ENCODE measurements around the gene FAM200C. TPM values are rescaled to one million over a fixed set of nuclear protein-coding genes. Genes with fewer than 3 reads are reported as not detected.

FAM200C gene
- total and polyA plus RNA-seq, 2 experiments from 2014 or later = 3.0 to 5.3 TPM

DNA sequence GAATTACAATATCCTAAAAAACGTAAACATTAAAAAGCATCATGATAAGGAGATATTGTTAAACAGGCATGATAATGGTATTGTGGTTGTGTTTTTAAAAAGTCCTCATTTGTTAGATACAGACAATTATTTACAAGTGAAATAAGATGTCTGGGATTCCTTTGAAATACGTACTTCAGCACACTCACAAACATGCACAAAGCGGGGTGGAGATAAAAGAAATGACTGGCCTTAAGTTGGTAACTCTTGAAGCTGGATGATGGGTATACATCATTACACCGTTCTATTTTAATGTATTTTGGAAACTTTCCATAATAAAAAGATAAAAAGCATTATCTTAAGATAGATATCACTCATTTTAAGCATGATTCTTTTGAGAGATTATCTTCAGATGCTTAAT, 1.0 kb downstream of the FAM200C start:
- WGBS (ENCODE audit: low lambda C conversion rate, missing lambda C conversion rate) = 45% methylated on average over 4 of the region's 4 CpGs
- H3K9me3 ChIP-seq (ENCODE audit: low read depth) = no peaks in the 10 kb centered on the region

DNA sequence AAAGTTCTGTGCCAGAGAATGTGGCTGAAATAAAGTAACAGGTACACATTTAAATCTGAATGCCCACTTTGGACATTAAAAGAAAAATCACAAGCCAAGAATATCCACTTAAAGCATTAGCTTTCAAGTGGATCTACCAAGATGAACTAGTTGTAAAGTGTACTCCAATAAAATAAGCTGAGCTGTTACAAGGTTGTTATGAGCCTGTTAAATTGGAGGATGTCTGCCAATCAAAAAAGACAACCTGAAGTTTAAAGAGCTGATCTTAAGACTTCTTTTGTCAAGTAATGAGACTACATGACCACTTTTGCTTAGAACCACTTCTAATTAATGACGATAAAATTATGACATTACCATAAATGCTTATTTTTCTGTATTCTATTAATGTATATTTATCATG, 2.4 kb downstream of the FAM200C start:
- no peaks in the 10 kb centered on the region for H3K36me3 ChIP-seq (replicated peaks; ENCODE audit: insufficient read depth, low read depth)
- no peaks in the 10 kb centered on the region for H3K9me2 ChIP-seq (replicated peaks; ENCODE audit: insufficient read depth)
- TF ChIP-seq EZH2phosphoT487 (IDR thresholded peaks at IDR 0.05; ENCODE audit: low read depth, severe bottlenecking, unreplicated experiment) (no peak), EZH2 (IDR thresholded peaks at IDR 0.05; ENCODE audit: borderline replicate concordance) (no peak)
- TF ChIP-seq, protein P1, sequence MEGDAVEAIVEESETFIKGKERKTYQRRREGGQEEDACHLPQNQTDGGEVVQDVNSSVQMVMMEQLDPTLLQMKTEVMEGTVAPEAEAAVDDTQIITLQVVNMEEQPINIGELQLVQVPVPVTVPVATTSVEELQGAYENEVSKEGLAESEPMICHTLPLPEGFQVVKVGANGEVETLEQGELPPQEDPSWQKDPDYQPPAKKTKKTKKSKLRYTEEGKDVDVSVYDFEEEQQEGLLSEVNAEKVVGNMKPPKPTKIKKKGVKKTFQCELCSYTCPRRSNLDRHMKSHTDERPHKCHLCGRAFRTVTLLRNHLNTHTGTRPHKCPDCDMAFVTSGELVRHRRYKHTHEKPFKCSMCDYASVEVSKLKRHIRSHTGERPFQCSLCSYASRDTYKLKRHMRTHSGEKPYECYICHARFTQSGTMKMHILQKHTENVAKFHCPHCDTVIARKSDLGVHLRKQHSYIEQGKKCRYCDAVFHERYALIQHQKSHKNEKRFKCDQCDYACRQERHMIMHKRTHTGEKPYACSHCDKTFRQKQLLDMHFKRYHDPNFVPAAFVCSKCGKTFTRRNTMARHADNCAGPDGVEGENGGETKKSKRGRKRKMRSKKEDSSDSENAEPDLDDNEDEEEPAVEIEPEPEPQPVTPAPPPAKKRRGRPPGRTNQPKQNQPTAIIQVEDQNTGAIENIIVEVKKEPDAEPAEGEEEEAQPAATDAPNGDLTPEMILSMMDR (IDR thresholded peaks at IDR 0.05; ENCODE audit: poor library complexity) = no peak
- H2AFZ ChIP-seq = no peak overlapping the region
- H4K20me1 ChIP-seq (ENCODE audit: insufficient read depth, poor library complexity, severe bottlenecking) = no peaks in the 10 kb centered on the region
- no peak overlapping the region for H3K27ac ChIP-seq
- peaks cover 32% of the 10 kb centered on the region for H3K79me2 ChIP-seq
- no peak overlapping the region for H3K4me2 ChIP-seq
- peaks cover 11% of the 10 kb centered on the region for H3K4me1 ChIP-seq (ENCODE audit: insufficient read depth)
- H3K27me3 ChIP-seq = no peaks in the 10 kb centered on the region
- DNase-seq (ENCODE audit: low spot score) = no peak
- no peak overlapping the region for H3K4me3 ChIP-seq
- no peaks in the 10 kb centered on the region for H3K9me3 ChIP-seq (ENCODE audit: low read depth)
- WGBS (ENCODE audit: low lambda C conversion rate, missing lambda C conversion rate) = 93% methylated on average over 1 of the region's 1 CpG

More for the DNA sequence above, 1.0 kb downstream of the FAM200C start:
- peak overlapping the region; percentile 69 for H2AFZ ChIP-seq
- peaks cover 32% of the 10 kb centered on the region for H3K79me2 ChIP-seq
- no peak for DNase-seq (ENCODE audit: low spot score)
- TF ChIP-seq EZH2 (IDR thresholded peaks at IDR 0.05; ENCODE audit: borderline replicate concordance) = no peak
- TF ChIP-seq, protein P1 (IDR thresholded peaks at IDR 0.05; ENCODE audit: poor library complexity) = no peak
- no peak for TF ChIP-seq EZH2phosphoT487 (IDR thresholded peaks at IDR 0.05; ENCODE audit: low read depth, severe bottlenecking, unreplicated experiment)
- H3K9me2 ChIP-seq (replicated peaks; ENCODE audit: insufficient read depth) = no peaks in the 10 kb centered on the region
- no peaks in the 10 kb centered on the region for H3K36me3 ChIP-seq (replicated peaks; ENCODE audit: insufficient read depth, low read depth)
- H3K27me3 ChIP-seq = no peaks in the 10 kb centered on the region
- peaks cover 11% of the 10 kb centered on the region for H3K4me1 ChIP-seq (ENCODE audit: insufficient read depth)
- peak overlapping the region; percentile 66 for H3K4me3 ChIP-seq
- peak overlapping the region; percentile 95 for H3K27ac ChIP-seq
- H3K4me2 ChIP-seq = peak overlapping the region; percentile 88
- H4K20me1 ChIP-seq (ENCODE audit: insufficient read depth, poor library complexity, severe bottlenecking) = no peaks in the 10 kb centered on the region

DNA sequence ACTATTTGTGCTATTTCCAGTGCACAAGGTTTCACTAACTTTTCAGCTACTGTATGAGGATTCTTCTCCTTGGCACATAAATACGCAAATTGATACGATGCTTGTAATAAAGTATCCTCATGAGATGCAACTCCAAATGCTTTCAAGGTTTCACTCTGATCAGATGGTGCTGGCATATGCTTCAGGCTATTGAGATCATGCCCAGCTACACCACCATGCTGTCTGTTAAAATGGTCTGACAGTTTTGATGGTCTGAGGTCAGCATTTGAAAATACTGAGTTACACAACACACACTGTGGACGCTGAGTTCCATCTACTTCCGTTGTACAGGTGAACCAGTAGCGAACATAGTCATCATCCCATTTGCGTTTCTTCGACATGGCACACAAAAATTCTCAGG, 4.7 kb downstream of the FAM200C start:
- Histone ChIP-seq H4K20me1 (ENCODE audit: insufficient read depth, poor library complexity, severe bottlenecking) (no peaks in the 10 kb centered on the region), H3K27me3 (no peaks in the 10 kb centered on the region), H3K27ac (no peak overlapping the region), H3K36me3 (replicated peaks; ENCODE audit: insufficient read depth, low read depth) (no peaks in the 10 kb centered on the region), H3K4me3 (no peak overlapping the region), H3K79me2 (peaks cover 32% of the 10 kb centered on the region), H3K9me2 (replicated peaks; ENCODE audit: insufficient read depth) (no peaks in the 10 kb centered on the region), H3K4me1 (ENCODE audit: insufficient read depth) (peaks cover 11% of the 10 kb centered on the region), H3K4me2 (no peak overlapping the region), H2AFZ (no peak overlapping the region), H3K9me3 (ENCODE audit: low read depth) (no peaks in the 10 kb centered on the region)
- TF ChIP-seq, protein P1 (IDR thresholded peaks at IDR 0.05; ENCODE audit: poor library complexity) = no peak
- TF ChIP-seq EZH2phosphoT487 (IDR thresholded peaks at IDR 0.05; ENCODE audit: low read depth, severe bottlenecking, unreplicated experiment) (no peak), EZH2 (IDR thresholded peaks at IDR 0.05; ENCODE audit: borderline replicate concordance) (no peak)
- DNase-seq (ENCODE audit: low spot score) = no peak
- 97% methylated on average over 7 of the region's 7 CpGs for WGBS (ENCODE audit: low lambda C conversion rate, missing lambda C conversion rate)

All from hepatocyte (in vitro differentiated cells).